GM21717 (cell line): ENCODE results near the gene TSHZ2.
"Not testable (repeated sequence)": the region's sequence is repeated elsewhere in the genome, so short reads cannot be mapped to it uniquely, and the experiment has no call there.

Experiments
- ATAC-seq: cut with Tn5 transposase; IDR thresholded peaks from one replicate; pipeline ENCODE4 v1.9.1; 2021; ENCODE audit warnings: mild to moderate bottlenecking, moderate library complexity; ENCODE audit not compliant: unreplicated experiment

TSHZ2 gene

GRCh38 chr20:53521421-53521820, 549.3 kb downstream of the TSHZ2 start:
- not testable (repeated sequence) for ATAC-seq

- ATAC-seq, result no peak
Measured at GRCh38 chr20:53522026-53522425, 549.9 kb downstream of the TSHZ2 start.

GRCh38 chr20:53522696-53523095, 550.5 kb downstream of the TSHZ2 start:
- ATAC-seq, result no peak

GRCh38 chr20:53523615-53524014, 551.5 kb downstream of the TSHZ2 start:
- not testable (repeated sequence) for ATAC-seq

- ATAC-seq, result no peak
Measured at GRCh38 chr20:53524589-53525312, 552.6 kb downstream of the TSHZ2 start.

- ATAC-seq, result no peak
Measured at GRCh38 chr20:53527196-53527595, 555.0 kb downstream of the TSHZ2 start.

GRCh38 chr20:53529658-53530057, 557.5 kb downstream of the TSHZ2 start:
- ATAC-seq, result no peak

GRCh38 chr20:53530440-53530839, 558.3 kb downstream of the TSHZ2 start:
- ATAC-seq, result no peak

GRCh38 chr20:53532654-53533312, 560.6 kb downstream of the TSHZ2 start:
- ATAC-seq, result not testable (repeated sequence)

GRCh38 chr20:53533500-53533899, 561.3 kb downstream of the TSHZ2 start:
- ATAC-seq, result no peak

GRCh38 chr20:53534037-53534436, 561.9 kb downstream of the TSHZ2 start:
- ATAC-seq, result no peak

GRCh38 chr20:53535878-53536277, 563.7 kb downstream of the TSHZ2 start:
- ATAC-seq, result no peak

- ATAC-seq, result not testable (repeated sequence)
Measured at GRCh38 chr20:53536382-53536781, 564.2 kb downstream of the TSHZ2 start.

GRCh38 chr20:53539516-53539915, 567.4 kb downstream of the TSHZ2 start:
- ATAC-seq, result no peak
